Caco-2 (cell line): Measurements from ENCODE around the gene APOH. TPM values are rescaled to one million over a fixed set of nuclear protein-coding genes. Genes with fewer than 3 reads are reported as not detected.

ENCODE experiments used
- BruUV-seq: library from RNA; stranded (reverse); fragments of 400-500 nt; replicated peaks from 2 replicates; lab custom pipeline; 2021; lab: Mats Ljungman, UMichigan
- CTCF ChIA-PET: fragments of 300-600 bp; sonication (Branson Sonifier 250); formaldehyde crosslinking; loops from one replicate; lab custom pipeline; 2022; ENCODE audit warnings: antibody characterized with exemption; lab: Charles Lee
- POLR2A ChIA-PET: fragments of 300-600 bp; sonication (Branson Sonifier 250); formaldehyde crosslinking; loops from one replicate; lab custom pipeline; 2022; ENCODE audit warnings: antibody characterized with exemption; lab: Charles Lee
- DNase-seq, 2 experiments: peaks; one replicate each; pipeline versions ENCODE4 v3.0.0 to v3.0.0-alpha.2; 2020 to 2022
- H3K27me3 ChIP-seq: replicated peaks from 2 replicates; pipeline ENCODE4 v1.6.0; 2011; ENCODE audit warnings: low read length; ENCODE audit not compliant: control insufficient read depth, insufficient read depth
- H3K36me3 ChIP-seq: 2 replicates; pipeline ENCODE4 v1.5.1; 2011; ENCODE audit warnings: low read length; ENCODE audit not compliant: control insufficient read depth, insufficient read depth
- H3K4me1 ChIP-seq: fragments of 250-450 bp; sonication (Bioruptor Pico); 2 replicates; pipeline ENCODE4 v1.5.1; 2020; ENCODE audit warnings: mild to moderate bottlenecking
- H3K4me3 ChIP-seq: 2 replicates; pipeline ENCODE4 v1.5.1; 2011; ENCODE audit warnings: low read depth, mild to moderate bottlenecking, control low read depth, low read length
- H3K9me3 ChIP-seq: fragments of 250-450 bp; sonication (Bioruptor Pico); 2 replicates; pipeline ENCODE4 v1.5.1; 2020; ENCODE audit warnings: mild to moderate bottlenecking, moderate library complexity
- H3K27ac Mint-ChIP-seq: one replicate; pipeline ENCODE4 v1.8.0; 2022; ENCODE audit warnings: mixed read lengths; ENCODE audit not compliant: unreplicated experiment
- H3K27me3 Mint-ChIP-seq: one replicate; pipeline ENCODE4 v1.8.0; 2022; ENCODE audit warnings: mixed read lengths; ENCODE audit not compliant: insufficient read depth, unreplicated experiment
- H3K36me3 Mint-ChIP-seq: one replicate; pipeline ENCODE4 v1.8.0; 2022; ENCODE audit warnings: mild to moderate bottlenecking, mixed read lengths; ENCODE audit not compliant: insufficient read depth, unreplicated experiment
- H3K4me1 Mint-ChIP-seq: one replicate; pipeline ENCODE4 v1.8.0; 2022; ENCODE audit warnings: low read depth, mixed read lengths; ENCODE audit not compliant: unreplicated experiment
- H3K4me3 Mint-ChIP-seq: one replicate; pipeline ENCODE4 v1.8.0; 2022; ENCODE audit warnings: mild to moderate bottlenecking, moderate library complexity, mixed read lengths; ENCODE audit not compliant: unreplicated experiment
- H3K9me3 Mint-ChIP-seq: one replicate; pipeline ENCODE4 v1.8.0; 2022; ENCODE audit warnings: mixed read lengths; ENCODE audit not compliant: unreplicated experiment
- intact Hi-C: fragments of 100-400 bp; cut with micrococcal nuclease; formaldehyde crosslinking; loops from one replicate; pipeline ENCODE4 v1.10.0; 2022; ENCODE audit not compliant: unreplicated experiment
- total RNA-seq: library from RNA; stranded (reverse); gene quantifications from 2 replicates; pipeline ENCODE4 v1.2.3, GENCODE V29; 2022
- TF ChIP-seq, protein P1 (sequence below), 2 experiments: fragments of 200-600 bp in 1 of 2; IDR thresholded peaks; 1 replicate in 1 of 2; 2 replicates in 1 of 2; pipeline versions ENCODE4 v1.5.1 to v1.8.0; 2011 to 2022; ENCODE audit warnings: antibody characterized with exemption in 1 of 2, control low read depth in 1 of 2, inconsistent platforms in 1 of 2, low read depth in 1 of 2, low read length in 1 of 2, mild to moderate bottlenecking in 1 of 2, moderate library complexity in 1 of 2; ENCODE audit not compliant: insufficient read depth in 1 of 2, severe bottlenecking in 1 of 2, unreplicated experiment in 1 of 2

Gene APOH
- total RNA-seq, 1 experiment from 2014 or later, result 135 TPM

DNA sequence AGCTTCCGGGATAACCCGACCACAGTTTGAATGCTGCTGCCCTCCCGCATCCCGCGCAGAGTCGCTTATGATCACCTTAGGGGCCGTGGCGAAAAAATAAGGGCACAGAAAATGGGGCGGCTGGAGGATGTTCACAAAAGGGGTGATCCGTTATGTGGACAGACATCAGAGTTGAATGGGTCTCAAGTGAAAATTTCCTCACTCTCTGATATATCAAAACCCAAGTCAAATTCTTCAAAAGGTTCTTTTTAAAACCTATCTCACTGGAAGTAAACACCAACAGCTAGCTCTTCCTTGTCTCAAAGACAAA, 36.9 kb downstream of the APOH start:
- Mint-ChIP-seq H3K27ac (peak overlapping the region; percentile 53), H3K9me3 (no peaks in the 10 kb centered on the region), H3K36me3 (no peaks in the 10 kb centered on the region), H3K4me1 (no peaks in the 10 kb centered on the region), H3K27me3 (no peaks in the 10 kb centered on the region), H3K4me3 (peak overlapping the region; percentile 72)
- no TSS peak for BruUV-seq
- Histone ChIP-seq H3K9me3 (no peaks in the 10 kb centered on the region), H3K4me3 (peak overlapping the region; percentile 75), H3K4me1 (peaks cover 10% of the 10 kb centered on the region; the same call in 1 of the 2 replicates), H3K36me3 (no peaks in the 10 kb centered on the region), H3K27me3 (no peaks in the 10 kb centered on the region)
- TF ChIP-seq, protein P1, sequence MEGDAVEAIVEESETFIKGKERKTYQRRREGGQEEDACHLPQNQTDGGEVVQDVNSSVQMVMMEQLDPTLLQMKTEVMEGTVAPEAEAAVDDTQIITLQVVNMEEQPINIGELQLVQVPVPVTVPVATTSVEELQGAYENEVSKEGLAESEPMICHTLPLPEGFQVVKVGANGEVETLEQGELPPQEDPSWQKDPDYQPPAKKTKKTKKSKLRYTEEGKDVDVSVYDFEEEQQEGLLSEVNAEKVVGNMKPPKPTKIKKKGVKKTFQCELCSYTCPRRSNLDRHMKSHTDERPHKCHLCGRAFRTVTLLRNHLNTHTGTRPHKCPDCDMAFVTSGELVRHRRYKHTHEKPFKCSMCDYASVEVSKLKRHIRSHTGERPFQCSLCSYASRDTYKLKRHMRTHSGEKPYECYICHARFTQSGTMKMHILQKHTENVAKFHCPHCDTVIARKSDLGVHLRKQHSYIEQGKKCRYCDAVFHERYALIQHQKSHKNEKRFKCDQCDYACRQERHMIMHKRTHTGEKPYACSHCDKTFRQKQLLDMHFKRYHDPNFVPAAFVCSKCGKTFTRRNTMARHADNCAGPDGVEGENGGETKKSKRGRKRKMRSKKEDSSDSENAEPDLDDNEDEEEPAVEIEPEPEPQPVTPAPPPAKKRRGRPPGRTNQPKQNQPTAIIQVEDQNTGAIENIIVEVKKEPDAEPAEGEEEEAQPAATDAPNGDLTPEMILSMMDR (IDR thresholded peaks at IDR 0.05; ENCODE audit: insufficient read depth in 1 of 2, low read depth in 1 of 2, low read length in 1 of 2, severe bottlenecking in 1 of 2, unreplicated experiment in 1 of 2), result no peak
- ChIA-PET POLR2A (interaction anchor here (0.6 kb wide), 1 partner anchor 273 kb away, joined by 3 read pairs; no protein-coding TSS in a partner anchor), CTCF (no interaction called here)
- no peak for DNase-seq
- intact Hi-C loops, result no loop called here

GRCh38 chr17:66191593-66192377, 37.4 kb downstream of the APOH start, which contains the start of gene CEP112:
CEP112 (minus strand) TSS chr17:66192133.
- no peaks in the 10 kb centered on the region for H3K9me3 ChIP-seq
- CTCF ChIA-PET, result no interaction called here
- H3K27me3 ChIP-seq, result no peaks in the 10 kb centered on the region
- TF ChIP-seq, protein P1 (IDR thresholded peaks at IDR 0.05; ENCODE audit: insufficient read depth in 1 of 2, low read depth in 1 of 2, low read length in 1 of 2, severe bottlenecking in 1 of 2, unreplicated experiment in 1 of 2), result no peak
- POLR2A ChIA-PET, result interaction anchor here (0.6 kb wide), 1 partner anchor 274 kb away, joined by 3 read pairs; no protein-coding TSS in a partner anchor
- H3K9me3 Mint-ChIP-seq, result no peaks in the 10 kb centered on the region
- BruUV-seq, result no TSS peak
- peak; percentile 81 to 90 for DNase-seq
- H3K4me3 ChIP-seq, result peak within 1 kb of the TSS; percentile 75
- no peaks in the 10 kb centered on the region for H3K36me3 ChIP-seq
- no peaks in the 10 kb centered on the region for H3K27me3 Mint-ChIP-seq
- H3K4me1 ChIP-seq, result peaks cover 10% of the 10 kb centered on the region; the same call in 1 of the 2 replicates
- intact Hi-C loops, result no loop called here
- peak within 1 kb of the TSS; percentile 53 for H3K27ac Mint-ChIP-seq
- H3K36me3 Mint-ChIP-seq, result no peaks in the 10 kb centered on the region
- no peaks in the 10 kb centered on the region for H3K4me1 Mint-ChIP-seq
- peak within 1 kb of the TSS; percentile 72 for H3K4me3 Mint-ChIP-seq

- CTCF ChIA-PET, result no interaction called here
- no peaks in the 10 kb centered on the region for H3K36me3 ChIP-seq
- no peaks in the 10 kb centered on the region for H3K36me3 Mint-ChIP-seq
- peaks cover 10% of the 10 kb centered on the region; the same call in 1 of the 2 replicates for H3K4me1 ChIP-seq
- BruUV-seq, result TSS peak; percentile 40
- intact Hi-C loops, result no loop called here
- peak overlapping the region; percentile 72 for H3K4me3 Mint-ChIP-seq
- no peaks in the 10 kb centered on the region for H3K4me1 Mint-ChIP-seq
- POLR2A ChIA-PET, result no interaction called here
- peak overlapping the region; percentile 43 for H3K27ac Mint-ChIP-seq
- DNase-seq, result no peak
- H3K27me3 Mint-ChIP-seq, result no peaks in the 10 kb centered on the region
- TF ChIP-seq, protein P1 (IDR thresholded peaks at IDR 0.05; ENCODE audit: insufficient read depth in 1 of 2, low read depth in 1 of 2, low read length in 1 of 2, severe bottlenecking in 1 of 2, unreplicated experiment in 1 of 2), result no peak
- H3K27me3 ChIP-seq, result no peaks in the 10 kb centered on the region
- peak overlapping the region; percentile 75 for H3K4me3 ChIP-seq
- H3K9me3 Mint-ChIP-seq, result no peaks in the 10 kb centered on the region
- H3K9me3 ChIP-seq, result no peaks in the 10 kb centered on the region
Measured at GRCh38 chr17:66190738-66191592, 38.2 kb downstream of the APOH start.
